ENCODE measurements around the gene ARF4. TPM values are rescaled to one million over a fixed set of nuclear protein-coding genes. Genes with fewer than 3 reads are reported as not detected.
"Not testable (repeated sequence)": the region's sequence is repeated elsewhere in the genome, so short reads cannot be mapped to it uniquely, and the experiment has no call there.

Gene ARF4
- total RNA-seq, 3 donors from 2014 or later: 93.6 to 125 (median 120) TPM

DNA sequence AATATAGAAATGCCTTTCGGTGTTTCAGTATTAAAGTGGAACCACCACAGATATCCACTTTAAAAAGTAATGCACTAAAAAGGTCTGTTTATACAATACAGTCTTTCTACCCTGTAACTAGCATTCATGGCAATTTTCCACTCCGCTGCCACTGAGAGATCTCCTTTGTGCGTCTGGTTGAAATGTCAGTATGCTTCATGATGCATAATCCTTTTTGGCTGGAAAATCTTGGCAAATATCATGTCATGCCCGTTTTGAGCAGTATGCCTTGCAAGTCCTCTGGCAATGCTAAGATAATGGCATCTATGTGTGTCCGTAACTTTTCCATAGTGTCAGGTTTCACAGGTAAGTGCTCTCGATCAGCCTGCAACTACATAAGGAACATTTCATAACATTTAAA is 30.8 kb upstream of the ARF4 start:
- Histone ChIP-seq H3K4me1 (no peaks in the 10 kb centered on the region), H3K36me3 (peaks cover 9% of the 10 kb centered on the region), H3K4me3 (no peak overlapping the region), H3K27ac (no peak overlapping the region), H3K27me3 (no peaks in the 10 kb centered on the region), H3K9me3 (no peaks in the 10 kb centered on the region)
- TF ChIP-seq, protein P1, sequence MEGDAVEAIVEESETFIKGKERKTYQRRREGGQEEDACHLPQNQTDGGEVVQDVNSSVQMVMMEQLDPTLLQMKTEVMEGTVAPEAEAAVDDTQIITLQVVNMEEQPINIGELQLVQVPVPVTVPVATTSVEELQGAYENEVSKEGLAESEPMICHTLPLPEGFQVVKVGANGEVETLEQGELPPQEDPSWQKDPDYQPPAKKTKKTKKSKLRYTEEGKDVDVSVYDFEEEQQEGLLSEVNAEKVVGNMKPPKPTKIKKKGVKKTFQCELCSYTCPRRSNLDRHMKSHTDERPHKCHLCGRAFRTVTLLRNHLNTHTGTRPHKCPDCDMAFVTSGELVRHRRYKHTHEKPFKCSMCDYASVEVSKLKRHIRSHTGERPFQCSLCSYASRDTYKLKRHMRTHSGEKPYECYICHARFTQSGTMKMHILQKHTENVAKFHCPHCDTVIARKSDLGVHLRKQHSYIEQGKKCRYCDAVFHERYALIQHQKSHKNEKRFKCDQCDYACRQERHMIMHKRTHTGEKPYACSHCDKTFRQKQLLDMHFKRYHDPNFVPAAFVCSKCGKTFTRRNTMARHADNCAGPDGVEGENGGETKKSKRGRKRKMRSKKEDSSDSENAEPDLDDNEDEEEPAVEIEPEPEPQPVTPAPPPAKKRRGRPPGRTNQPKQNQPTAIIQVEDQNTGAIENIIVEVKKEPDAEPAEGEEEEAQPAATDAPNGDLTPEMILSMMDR (IDR thresholded peaks at IDR 0.05): no peak
- no peak for TF ChIP-seq POLR2AphosphoS5 (IDR thresholded peaks at IDR 0.05)
- TF ChIP-seq POLR2A (IDR thresholded peaks at IDR 0.05): no peak
- no peak for DNase-seq (ENCODE audit: low spot score in 2 of 2)
- intact Hi-C loops (cut with DNase I; ENCODE audit: low total_unique reads): loop anchor here (5.0 kb wide), 1 partner anchor 1031 kb away; no protein-coding TSS in a partner anchor

DNA sequence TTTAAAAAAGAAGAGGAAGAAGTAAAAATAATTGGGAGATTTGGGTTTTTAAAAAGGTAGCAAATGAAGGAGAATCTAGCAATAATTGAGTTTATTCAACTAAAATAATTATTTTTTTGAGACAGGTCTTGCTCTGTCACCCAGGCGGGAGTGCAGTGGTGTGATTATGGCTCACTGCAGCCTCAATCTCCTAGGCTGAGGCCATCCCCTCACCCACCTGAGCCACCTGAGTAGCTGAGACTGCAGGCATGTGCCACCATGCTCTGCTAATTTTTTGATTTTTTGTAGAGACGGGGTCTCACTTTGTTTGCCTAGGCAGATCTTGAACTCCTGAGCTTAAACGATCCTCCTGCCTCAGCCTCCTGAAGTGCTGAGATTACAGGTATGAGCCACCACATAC is 27.7 kb upstream of the ARF4 start:
- peaks cover 16% of the 10 kb centered on the region for H3K36me3 ChIP-seq
- TF ChIP-seq, protein P1 (IDR thresholded peaks at IDR 0.05): no peak
- TF ChIP-seq POLR2AphosphoS5 (IDR thresholded peaks at IDR 0.05) (no peak), POLR2A (IDR thresholded peaks at IDR 0.05) (no peak)
- no peaks in the 10 kb centered on the region for H3K4me1 ChIP-seq
- no peaks in the 10 kb centered on the region for H3K9me3 ChIP-seq
- no peak overlapping the region for H3K27ac ChIP-seq
- intact Hi-C loops (cut with DNase I; ENCODE audit: low total_unique reads): loop anchor here (5.0 kb wide), 1 partner anchor 1028 kb away; no protein-coding TSS in a partner anchor
- no peak overlapping the region for H3K4me3 ChIP-seq
- no peaks in the 10 kb centered on the region for H3K27me3 ChIP-seq
- DNase-seq (ENCODE audit: low spot score in 2 of 2): no peak

DNA sequence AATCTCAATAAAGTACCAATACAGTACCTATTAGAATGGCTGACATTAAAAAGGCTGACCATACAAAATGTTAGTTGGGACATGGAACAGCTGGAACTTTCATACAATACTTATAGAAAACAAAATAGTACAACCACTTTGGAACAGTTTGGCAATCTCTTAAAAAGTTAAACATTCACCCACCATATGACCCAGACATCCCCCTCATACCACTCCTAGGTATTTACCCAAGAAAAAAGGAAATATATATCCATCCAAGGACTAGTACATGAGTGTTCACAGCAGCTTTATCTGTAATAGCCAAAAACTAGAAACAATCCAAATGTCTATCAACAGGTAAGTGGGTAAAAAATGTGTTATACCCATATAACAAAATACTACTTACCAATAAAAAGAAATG is 25.2 kb upstream of the ARF4 start:
- no peaks in the 10 kb centered on the region for H3K9me3 ChIP-seq
- H3K36me3 ChIP-seq: peaks cover 7% of the 10 kb centered on the region
- intact Hi-C loops (cut with DNase I; ENCODE audit: low total_unique reads): no loop called here

DNA sequence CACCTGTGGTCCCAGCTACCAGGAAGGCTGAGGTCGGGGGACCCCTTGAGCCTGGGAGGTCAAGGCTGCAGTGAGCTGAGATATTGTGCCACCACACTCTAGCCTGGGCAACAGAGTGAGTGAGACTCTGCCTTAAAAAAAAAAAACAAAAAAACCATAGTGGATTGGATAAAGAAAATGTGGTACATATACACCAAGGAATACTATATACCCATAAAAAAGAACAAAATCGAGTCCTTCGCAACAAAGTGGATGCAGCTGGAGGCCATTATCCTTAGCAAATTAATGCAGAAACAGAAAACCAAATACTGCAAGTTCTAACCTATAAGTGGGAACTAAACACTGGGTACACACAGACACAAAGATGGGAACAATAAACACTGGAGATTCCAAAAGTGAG is 20.6 kb upstream of the ARF4 start:
- Histone ChIP-seq H3K36me3 (peaks cover 7% of the 10 kb centered on the region), H3K9me3 (no peaks in the 10 kb centered on the region), H3K4me3 (no peak overlapping the region), H3K4me1 (no peaks in the 10 kb centered on the region), H3K27me3 (no peaks in the 10 kb centered on the region), H3K27ac (no peak overlapping the region)
- TF ChIP-seq, protein P1 (IDR thresholded peaks at IDR 0.05): no peak
- no peak for TF ChIP-seq POLR2AphosphoS5 (IDR thresholded peaks at IDR 0.05)
- TF ChIP-seq POLR2A (IDR thresholded peaks at IDR 0.05): no peak
- no peak for DNase-seq (ENCODE audit: low spot score in 2 of 2)
- intact Hi-C loops (cut with DNase I; ENCODE audit: low total_unique reads): no loop called here

More for the DNA sequence above, 25.2 kb upstream of the ARF4 start:
- no peak for DNase-seq (ENCODE audit: low spot score in 2 of 2)
- no peaks in the 10 kb centered on the region for H3K4me1 ChIP-seq
- no peaks in the 10 kb centered on the region for H3K27me3 ChIP-seq
- H3K27ac ChIP-seq: no peak overlapping the region
- no peak for TF ChIP-seq POLR2AphosphoS5 (IDR thresholded peaks at IDR 0.05)
- no peak for TF ChIP-seq POLR2A (IDR thresholded peaks at IDR 0.05)
- TF ChIP-seq, protein P1 (IDR thresholded peaks at IDR 0.05): no peak
- H3K4me3 ChIP-seq: no peak overlapping the region

DNA sequence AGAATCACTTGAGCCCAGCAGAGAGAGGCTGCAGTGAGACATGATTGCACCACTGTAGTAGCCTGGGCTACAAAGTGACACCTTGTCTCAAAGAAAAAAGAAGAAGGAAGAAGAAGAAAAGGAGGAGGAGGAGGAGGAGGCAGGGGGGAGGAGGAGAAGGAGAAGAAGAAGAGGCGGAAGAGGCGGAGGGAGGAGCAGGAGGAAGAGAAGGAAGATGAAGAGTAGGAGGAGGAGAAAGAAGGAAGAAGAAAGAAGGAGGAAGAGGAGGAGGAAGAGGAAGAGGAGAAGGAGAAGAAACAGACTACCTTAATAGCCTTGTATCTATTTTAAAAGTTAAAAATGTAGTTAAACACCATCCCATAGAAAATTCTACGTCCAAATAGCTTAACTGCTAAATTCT is 19.1 kb upstream of the ARF4 start:
- H3K27ac ChIP-seq: no peak overlapping the region

DNA sequence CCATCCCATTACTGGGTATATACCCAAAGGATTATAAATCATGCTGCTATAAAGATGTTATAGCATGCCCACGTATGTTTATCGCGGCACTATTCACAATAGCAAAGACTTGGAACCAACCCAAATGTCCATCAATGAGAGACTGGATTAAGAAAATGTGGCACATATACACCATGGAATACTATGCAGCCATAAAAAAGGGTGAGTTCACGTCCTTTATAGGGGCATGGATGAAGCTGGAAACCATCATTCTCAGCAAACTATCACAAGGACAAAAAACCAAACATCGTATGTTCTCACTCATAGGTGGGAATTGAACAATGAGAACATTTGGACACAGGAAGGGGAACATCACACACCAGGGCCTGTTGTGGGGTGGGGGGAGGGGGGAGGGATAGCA is 14.7 kb upstream of the ARF4 start:
- H3K27me3 ChIP-seq; H3K36me3 ChIP-seq; H3K27ac ChIP-seq; intact Hi-C loops (cut with DNase I; ENCODE audit: low total_unique reads); H3K4me1 ChIP-seq; DNase-seq (ENCODE audit: low spot score in 2 of 2); H3K9me3 ChIP-seq; H3K4me3 ChIP-seq: not testable (repeated sequence)

More for the DNA sequence above, 19.1 kb upstream of the ARF4 start:
- peaks cover 7% of the 10 kb centered on the region for H3K36me3 ChIP-seq
- no peak overlapping the region for H3K4me3 ChIP-seq
- H3K4me1 ChIP-seq: no peaks in the 10 kb centered on the region
- H3K9me3 ChIP-seq: no peaks in the 10 kb centered on the region
- intact Hi-C loops (cut with DNase I; ENCODE audit: low total_unique reads): no loop called here
- no peaks in the 10 kb centered on the region for H3K27me3 ChIP-seq
- no peak for DNase-seq (ENCODE audit: low spot score in 2 of 2)
- TF ChIP-seq POLR2A (IDR thresholded peaks at IDR 0.05) (no peak), POLR2AphosphoS5 (IDR thresholded peaks at IDR 0.05) (no peak)
- TF ChIP-seq, protein P1 (IDR thresholded peaks at IDR 0.05): no peak

All from breast epithelium (tissue), 4 donors.